NCI-H1436 treated with DMSO at 0.1 percent for 48 hours (cell line): Measurements from ENCODE around the gene GEMIN7.
A peak's percentile ranks its signal among the peaks of the same experiment; 100 is the strongest.

ENCODE experiments used
- DNase-seq: peaks from one replicate; lab custom pipeline; 2025; lab: John Stamatoyannopoulos, UW

GEMIN7 gene

GRCh38 chr19:45128806-45129205 lies 49.7 kb downstream of the GEMIN7 start:
- no peak for DNase-seq

GRCh38 chr19:45130236-45130635 lies 51.2 kb downstream of the GEMIN7 start:
- DNase-seq, result no peak

GRCh38 chr19:45130888-45131615 lies 52.0 kb downstream of the GEMIN7 start:
- peak; percentile 95 for DNase-seq

GRCh38 chr19:45133661-45134060 lies 54.6 kb downstream of the GEMIN7 start:
- DNase-seq, result no peak

GRCh38 chr19:45135176-45135885 lies 56.3 kb downstream of the GEMIN7 start:
- DNase-seq, result no peak

- no peak for DNase-seq
These were observed 57.6 kb downstream of the GEMIN7 start for GRCh38 chr19:45136507-45137178.

GRCh38 chr19:45137179-45137761 lies 58.2 kb downstream of the GEMIN7 start:
- DNase-seq, result no peak

GRCh38 chr19:45138303-45138751 lies 59.3 kb downstream of the GEMIN7 start:
- no peak for DNase-seq

GRCh38 chr19:45139286-45140143 lies 60.5 kb downstream of the GEMIN7 start:
- DNase-seq, result no peak

DNA sequence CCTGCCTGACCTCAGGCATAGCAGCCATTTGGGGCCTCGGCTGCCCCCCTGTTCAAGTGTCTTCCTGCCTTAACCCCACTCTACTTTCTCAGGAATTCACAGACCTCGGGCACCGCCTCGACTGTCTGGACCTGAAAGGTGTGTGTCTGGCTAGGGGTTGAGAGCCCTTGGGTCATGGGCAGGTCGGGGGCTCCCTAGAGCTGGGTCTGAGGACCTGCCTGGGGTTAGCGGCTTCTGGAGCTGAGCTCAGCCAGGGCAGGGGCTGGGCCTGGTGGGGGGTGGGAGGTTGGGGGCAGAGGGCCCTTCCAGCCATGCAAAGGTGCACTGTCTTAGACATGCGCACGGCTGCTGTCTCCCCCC lies 61.1 kb downstream of the GEMIN7 start:
- no peak for DNase-seq

DNA sequence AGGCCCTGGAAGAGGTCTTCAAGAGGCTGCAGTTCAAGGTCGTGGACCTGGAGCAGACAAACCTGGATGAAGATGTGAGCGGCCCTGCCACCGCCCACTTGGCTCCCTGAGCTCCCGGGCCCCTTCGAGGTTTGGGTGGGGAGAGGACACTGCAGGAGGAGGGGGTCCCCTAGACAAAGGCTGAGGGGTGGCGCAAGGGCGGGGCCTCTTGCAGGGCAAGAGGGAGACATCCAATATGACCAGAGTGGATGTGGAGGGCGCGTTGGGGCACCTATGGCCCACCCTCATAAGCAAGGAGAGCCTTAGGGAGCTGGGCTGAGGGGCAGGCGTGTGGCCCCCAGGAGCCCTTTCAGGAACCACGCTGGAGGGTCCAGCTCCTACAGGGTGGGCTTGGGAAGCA lies 61.5 kb downstream of the GEMIN7 start:
- no peak for DNase-seq
